Measurements from ENCODE around the gene PDSS2. TPM values are rescaled to one million over a fixed set of nuclear protein-coding genes. Genes with fewer than 3 reads are reported as not detected.

The PDSS2 gene
- total RNA-seq, 1 donor from 2014 or later = 10.1 TPM

DNA sequence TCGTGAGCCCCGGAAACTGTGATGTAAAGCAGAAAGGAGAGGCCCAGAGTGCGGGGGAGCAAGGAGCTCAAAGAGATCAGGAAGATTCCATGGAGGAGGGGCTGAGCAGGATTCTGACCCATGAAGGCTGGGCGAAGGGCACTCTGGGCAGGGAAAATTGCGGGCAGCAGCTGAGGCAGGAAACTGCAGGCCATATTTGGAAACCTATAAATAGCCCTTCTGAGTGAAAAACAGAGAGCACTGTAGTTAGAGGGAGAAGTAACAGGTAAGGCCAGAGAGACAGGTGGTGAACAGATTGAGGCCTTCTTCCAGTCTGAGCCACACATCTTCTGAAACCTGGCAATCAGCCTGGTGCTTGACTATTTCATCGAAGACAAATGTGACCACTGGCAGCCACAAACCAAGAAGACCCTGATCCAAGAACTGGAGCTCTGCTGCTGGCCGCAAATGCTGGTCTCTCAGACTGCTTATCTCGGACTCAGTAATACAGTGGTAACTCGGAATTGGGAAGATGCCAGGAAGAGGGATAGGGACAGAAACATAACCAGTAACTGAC is 329.9 kb downstream of the PDSS2 start:
- H3K36me3 Mint-ChIP-seq (ENCODE audit: low read depth) = no peaks in the 10 kb centered on the region
- DNase-seq (ENCODE audit: low spot score) = no peak
- H3K27ac Mint-ChIP-seq (ENCODE audit: unreplicated experiment) = no peak overlapping the region
- peaks cover 9% of the 10 kb centered on the region for H3K4me1 Mint-ChIP-seq (ENCODE audit: low read depth)
- no peaks in the 10 kb centered on the region for H3K9me3 Mint-ChIP-seq (ENCODE audit: low read depth)
- H3K27me3 Mint-ChIP-seq (ENCODE audit: low read depth) = no peaks in the 10 kb centered on the region
- no peak for TF ChIP-seq CTCF (IDR thresholded peaks at IDR 0.05)
- no peak overlapping the region for H3K4me3 Mint-ChIP-seq (ENCODE audit: unreplicated experiment)

GRCh38 chr6:107128577-107128976 is 330.8 kb downstream of the PDSS2 start:
- Mint-ChIP-seq H3K9me3 (ENCODE audit: low read depth) (no peaks in the 10 kb centered on the region), H3K36me3 (ENCODE audit: low read depth) (no peaks in the 10 kb centered on the region), H3K27ac (ENCODE audit: unreplicated experiment) (no peak overlapping the region), H3K4me3 (ENCODE audit: unreplicated experiment) (no peak overlapping the region), H3K27me3 (ENCODE audit: low read depth) (no peaks in the 10 kb centered on the region), H3K4me1 (ENCODE audit: low read depth) (peaks cover 9% of the 10 kb centered on the region)
- no peak for DNase-seq (ENCODE audit: low spot score)
- no peak for TF ChIP-seq CTCF (IDR thresholded peaks at IDR 0.05)

DNA sequence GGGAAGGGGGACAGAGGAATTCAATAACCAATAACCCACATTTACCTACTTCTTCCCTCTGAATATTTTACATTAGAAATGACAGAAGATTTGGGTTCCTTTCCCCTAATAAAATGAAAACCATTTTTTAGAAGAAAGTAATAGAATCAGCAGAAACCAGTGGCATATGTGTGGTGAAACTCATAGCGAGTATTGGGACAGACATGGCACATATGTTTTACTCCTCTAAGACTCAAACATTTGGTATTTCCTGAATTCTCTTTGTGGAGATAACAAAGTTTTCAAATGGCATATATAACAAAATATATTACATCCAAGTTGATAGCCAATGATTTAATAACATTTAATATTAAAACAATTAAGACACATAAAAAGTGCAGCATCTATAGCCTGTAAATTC is 331.2 kb downstream of the PDSS2 start:
- no peak overlapping the region for H3K4me3 Mint-ChIP-seq (ENCODE audit: unreplicated experiment)
- peaks cover 9% of the 10 kb centered on the region for H3K4me1 Mint-ChIP-seq (ENCODE audit: low read depth)
- H3K27me3 Mint-ChIP-seq (ENCODE audit: low read depth) = no peaks in the 10 kb centered on the region
- no peaks in the 10 kb centered on the region for H3K9me3 Mint-ChIP-seq (ENCODE audit: low read depth)
- no peak overlapping the region for H3K27ac Mint-ChIP-seq (ENCODE audit: unreplicated experiment)
- no peaks in the 10 kb centered on the region for H3K36me3 Mint-ChIP-seq (ENCODE audit: low read depth)
- no peak for TF ChIP-seq CTCF (IDR thresholded peaks at IDR 0.05)
- DNase-seq (ENCODE audit: low spot score) = no peak

DNA sequence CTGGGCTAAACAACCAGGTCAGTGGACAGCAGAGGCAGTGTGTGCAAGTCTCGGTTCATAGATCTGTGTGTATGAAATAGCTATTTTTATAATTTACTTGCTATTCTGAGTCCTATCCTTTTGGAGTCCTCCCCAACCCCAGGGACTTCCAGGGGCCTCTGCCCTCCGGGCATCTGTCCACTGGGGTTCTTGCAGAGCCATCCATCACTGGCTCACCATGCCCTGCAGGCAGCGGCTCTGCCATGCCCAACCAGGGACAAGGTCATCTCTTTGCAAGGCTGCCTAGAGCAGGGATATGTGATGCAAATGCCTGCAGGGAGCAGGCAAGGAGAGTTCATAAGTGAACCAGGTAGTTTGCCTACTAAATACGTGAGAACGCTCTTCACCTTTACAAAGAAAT is 333.6 kb downstream of the PDSS2 start:
- Mint-ChIP-seq H3K4me3 (ENCODE audit: unreplicated experiment) (no peak overlapping the region), H3K4me1 (ENCODE audit: low read depth) (peaks cover 9% of the 10 kb centered on the region), H3K27me3 (ENCODE audit: low read depth) (no peaks in the 10 kb centered on the region), H3K36me3 (ENCODE audit: low read depth) (no peaks in the 10 kb centered on the region), H3K9me3 (ENCODE audit: low read depth) (no peaks in the 10 kb centered on the region), H3K27ac (ENCODE audit: unreplicated experiment) (no peak overlapping the region)
- DNase-seq (ENCODE audit: low spot score) = no peak
- no peak for TF ChIP-seq CTCF (IDR thresholded peaks at IDR 0.05)

GRCh38 chr6:107124934-107125348 is 334.4 kb downstream of the PDSS2 start:
- H3K4me3 Mint-ChIP-seq (ENCODE audit: unreplicated experiment) = no peak overlapping the region
- no peak for TF ChIP-seq CTCF (IDR thresholded peaks at IDR 0.05)
- no peaks in the 10 kb centered on the region for H3K27me3 Mint-ChIP-seq (ENCODE audit: low read depth)
- no peaks in the 10 kb centered on the region for H3K9me3 Mint-ChIP-seq (ENCODE audit: low read depth)
- peaks cover 9% of the 10 kb centered on the region for H3K4me1 Mint-ChIP-seq (ENCODE audit: low read depth)
- no peaks in the 10 kb centered on the region for H3K36me3 Mint-ChIP-seq (ENCODE audit: low read depth)
- no peak for DNase-seq (ENCODE audit: low spot score)
- no peak overlapping the region for H3K27ac Mint-ChIP-seq (ENCODE audit: unreplicated experiment)

Data from chondrocyte (in vitro differentiated cells).